Mesendoderm (in vitro differentiated cells): ENCODE results near the gene B3GLCT.
A peak's percentile ranks its signal among the peaks of the same experiment; 100 is the strongest.

Experiments used
- DNase-seq: peaks from one replicate; pipeline ENCODE4 v3.0.0; 2013
- H2AK5ac ChIP-seq: 2 replicates; pipeline ENCODE4 v1.6.1; 2013; ENCODE audit warnings: low read length, inconsistent platforms
- H2BK120ac ChIP-seq: 2 replicates; pipeline ENCODE4 v1.6.1; 2013; ENCODE audit warnings: low read depth, mild to moderate bottlenecking, low read length, moderate library complexity, mixed read lengths
- H2BK15ac ChIP-seq: replicated peaks from 2 replicates; pipeline ENCODE4 v1.6.1; 2013; ENCODE audit warnings: low read depth, mild to moderate bottlenecking, moderate library complexity
- H2BK5ac ChIP-seq: 2 replicates; pipeline ENCODE4 v1.6.1; 2013; ENCODE audit warnings: low read length, inconsistent platforms
- H3K18ac ChIP-seq: 2 replicates; pipeline ENCODE4 v1.6.1; 2013; ENCODE audit warnings: mild to moderate bottlenecking, low read length, mixed read lengths
- H3K23ac ChIP-seq: one replicate; pipeline ENCODE4 v1.6.1; 2013; ENCODE audit warnings: low read length
- H3K27ac ChIP-seq: 2 replicates; pipeline ENCODE4 v1.5.1; 2013; ENCODE audit warnings: low read depth, mild to moderate bottlenecking, inconsistent platforms, low read length, moderate library complexity
- H3K27me3 ChIP-seq: 2 replicates; pipeline ENCODE4 v1.6.1; 2013; ENCODE audit warnings: low read length, control low read depth, mild to moderate bottlenecking, inconsistent platforms; ENCODE audit not compliant: insufficient read depth, poor library complexity
- H3K36me3 ChIP-seq: 2 replicates; pipeline ENCODE4 v1.6.1; 2013; ENCODE audit warnings: low read length, inconsistent platforms; ENCODE audit not compliant: control insufficient read depth, insufficient read depth
- H3K4ac ChIP-seq: one replicate; pipeline ENCODE4 v1.6.1; 2013; ENCODE audit warnings: low read depth, mild to moderate bottlenecking, low read length, moderate library complexity
- H3K4me1 ChIP-seq: 2 replicates; pipeline ENCODE4 v1.6.1; 2013; ENCODE audit warnings: low read depth, low read length, inconsistent platforms; ENCODE audit not compliant: control insufficient read depth
- H3K4me2 ChIP-seq: 2 replicates; pipeline ENCODE4 v1.6.1; 2013; ENCODE audit warnings: low read length
- H3K4me3 ChIP-seq: 2 replicates; pipeline ENCODE4 v1.5.1; 2013; ENCODE audit warnings: mild to moderate bottlenecking, low read length
- H3K56ac ChIP-seq: one replicate; pipeline ENCODE4 v1.6.1; 2013; ENCODE audit warnings: low read length
- H3K79me1 ChIP-seq: 2 replicates; pipeline ENCODE4 v1.6.1; 2013; ENCODE audit warnings: low read length, inconsistent platforms
- H3K79me2 ChIP-seq: 2 replicates; pipeline ENCODE4 v1.6.1; 2013; ENCODE audit warnings: mild to moderate bottlenecking, low read length; ENCODE audit not compliant: control insufficient read depth, insufficient read depth
- H3K9ac ChIP-seq: 2 replicates; pipeline ENCODE4 v1.6.1; 2013; ENCODE audit warnings: low read length, inconsistent platforms
- H4K5ac ChIP-seq: one replicate; pipeline ENCODE4 v1.6.1; 2013; ENCODE audit warnings: low read length
- H4K8ac ChIP-seq: one replicate; pipeline ENCODE4 v1.6.1; 2013; ENCODE audit warnings: low read depth, mild to moderate bottlenecking, control low read depth, low read length, moderate library complexity
- WGBS: extraction: QIAGEN DNeasy Blood & Tissue Kit; methylation state at CpG from one replicate; pipeline ENCODE4 v1.1.7; 2013; ENCODE audit warnings: low lambda C conversion rate, missing lambda C conversion rate; ENCODE audit not compliant: insufficient coverage; ENCODE audit errors: extremely low coverage; 5-methylcytosine and 5-hydroxymethylcytosine counted together

B3GLCT gene

GRCh38 chr13:31351376-31351775, 151.6 kb downstream of the B3GLCT start:
- H4K8ac ChIP-seq, result no peak overlapping the region
- H3K79me2 ChIP-seq, result no peaks in the 10 kb centered on the region
- H3K79me1 ChIP-seq, result no peaks in the 10 kb centered on the region
- no peak overlapping the region for H4K5ac ChIP-seq
- no peak overlapping the region for H3K4ac ChIP-seq
- H2BK15ac ChIP-seq, result no peak overlapping the region
- no peaks in the 10 kb centered on the region for H3K4me1 ChIP-seq
- H3K4me2 ChIP-seq, result no peak overlapping the region
- H3K27ac ChIP-seq, result no peak overlapping the region
- no peak overlapping the region for H3K9ac ChIP-seq
- H2BK120ac ChIP-seq, result no peak overlapping the region
- H3K56ac ChIP-seq, result no peak overlapping the region
- no peaks in the 10 kb centered on the region for H3K36me3 ChIP-seq
- H2BK5ac ChIP-seq, result no peak overlapping the region
- H3K27me3 ChIP-seq, result no peaks in the 10 kb centered on the region
- H3K23ac ChIP-seq, result no peak overlapping the region
- H3K4me3 ChIP-seq, result no peak overlapping the region
- no peak overlapping the region for H2AK5ac ChIP-seq
- H3K18ac ChIP-seq, result no peak overlapping the region
- no peak for DNase-seq
- no CpG with 5 or more reads among the region's 2 CpGs for WGBS

DNA sequence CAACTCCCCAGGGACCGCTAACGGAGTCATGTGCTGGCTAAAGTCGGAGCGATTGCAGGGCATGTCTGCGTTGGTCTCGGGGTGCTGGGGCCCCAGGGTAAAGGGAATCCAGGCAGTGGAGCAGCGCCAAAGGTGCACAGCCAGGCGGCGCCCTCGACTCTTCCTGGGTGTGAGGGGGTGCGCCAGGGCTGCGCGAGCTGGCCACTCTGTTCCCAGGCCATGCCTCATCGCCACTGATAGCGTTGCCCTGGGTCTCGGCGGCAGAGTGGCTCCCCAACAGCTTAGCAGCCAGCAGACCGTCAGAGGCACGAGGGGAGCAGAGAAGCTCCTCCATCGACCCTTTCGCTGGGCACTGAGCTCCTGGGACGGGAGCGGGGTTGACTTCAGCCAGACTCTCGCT, 152.7 kb downstream of the B3GLCT start:
- Histone ChIP-seq H2BK5ac (no peak overlapping the region), H3K79me2 (no peaks in the 10 kb centered on the region), H3K23ac (no peak overlapping the region), H3K4me2 (no peak overlapping the region), H4K5ac (no peak overlapping the region), H3K27me3 (no peaks in the 10 kb centered on the region), H2BK15ac (no peak overlapping the region), H2AK5ac (no peak overlapping the region), H3K18ac (no peak overlapping the region), H3K79me1 (no peaks in the 10 kb centered on the region), H3K9ac (no peak overlapping the region), H3K36me3 (no peaks in the 10 kb centered on the region), H3K4ac (no peak overlapping the region), H4K8ac (no peak overlapping the region), H3K4me1 (no peaks in the 10 kb centered on the region), H2BK120ac (no peak overlapping the region), H3K27ac (no peak overlapping the region), H3K4me3 (no peak overlapping the region), H3K56ac (no peak overlapping the region)
- no CpG with 5 or more reads among the region's 24 CpGs for WGBS
- no peak for DNase-seq

DNA sequence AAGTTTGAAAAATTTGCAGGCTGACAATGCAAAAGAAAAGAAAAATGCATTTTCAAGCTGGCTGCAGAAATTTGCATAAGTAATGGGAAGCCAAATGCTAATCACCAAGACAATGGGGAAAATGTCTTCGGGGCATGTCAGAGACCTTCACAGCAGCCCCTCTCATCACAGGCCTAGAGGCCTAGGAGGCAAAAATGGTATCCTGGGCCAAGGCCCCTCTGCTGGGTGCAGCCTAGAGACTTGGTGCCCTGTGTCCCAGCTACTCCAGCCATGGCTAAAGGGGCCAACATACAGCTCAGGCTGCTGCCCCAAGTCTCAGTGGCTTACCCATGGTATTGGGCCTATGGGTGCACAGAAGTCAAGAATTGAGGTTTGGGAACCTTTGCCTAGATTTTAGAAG, 155.2 kb downstream of the B3GLCT start:
- no peaks in the 10 kb centered on the region for H3K36me3 ChIP-seq
- no peak overlapping the region for H2BK120ac ChIP-seq
- no peak overlapping the region for H3K4me3 ChIP-seq
- H3K56ac ChIP-seq, result no peak overlapping the region
- H3K27ac ChIP-seq, result no peak overlapping the region
- no peak overlapping the region for H4K5ac ChIP-seq
- no peak overlapping the region for H3K9ac ChIP-seq
- no CpG with 5 or more reads among the region's 1 CpG for WGBS
- no peak overlapping the region for H3K4me2 ChIP-seq
- no peak overlapping the region for H2BK15ac ChIP-seq
- no peak overlapping the region for H3K18ac ChIP-seq
- no peak overlapping the region for H2AK5ac ChIP-seq
- H3K4ac ChIP-seq, result no peak overlapping the region
- no peaks in the 10 kb centered on the region for H3K4me1 ChIP-seq
- H2BK5ac ChIP-seq, result no peak overlapping the region
- H3K27me3 ChIP-seq, result no peaks in the 10 kb centered on the region
- H3K79me2 ChIP-seq, result no peaks in the 10 kb centered on the region
- H3K23ac ChIP-seq, result no peak overlapping the region
- H3K79me1 ChIP-seq, result no peaks in the 10 kb centered on the region
- DNase-seq, result peak; percentile 5
- no peak overlapping the region for H4K8ac ChIP-seq

DNA sequence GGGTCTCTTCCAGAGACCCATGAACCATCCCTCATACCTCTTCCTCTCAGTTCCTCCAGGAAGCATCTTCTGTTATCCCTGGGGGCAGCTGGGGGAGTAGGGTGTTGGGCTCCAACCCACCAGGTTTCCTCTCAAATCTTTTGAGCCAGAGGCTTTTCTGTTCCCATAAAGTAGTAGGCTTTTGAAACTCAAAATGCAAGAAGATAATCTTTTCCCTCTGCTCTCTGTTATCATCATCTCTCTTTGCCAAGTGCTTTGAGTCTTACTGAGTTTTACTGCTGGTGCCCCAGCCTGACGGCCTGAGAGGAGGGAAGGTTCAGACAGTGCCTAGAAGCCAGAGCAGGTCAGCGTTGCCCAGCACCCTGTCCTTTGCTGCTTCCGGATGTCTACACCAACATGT, 157.2 kb downstream of the B3GLCT start:
- Histone ChIP-seq H3K4me3 (no peak overlapping the region), H2BK5ac (no peak overlapping the region), H4K5ac (no peak overlapping the region), H3K79me2 (no peaks in the 10 kb centered on the region), H4K8ac (no peak overlapping the region), H3K56ac (no peak overlapping the region), H3K23ac (no peak overlapping the region), H3K27ac (no peak overlapping the region), H3K36me3 (no peaks in the 10 kb centered on the region), H3K9ac (no peak overlapping the region), H3K18ac (no peak overlapping the region), H2BK15ac (no peak overlapping the region), H3K27me3 (no peaks in the 10 kb centered on the region), H3K4ac (no peak overlapping the region), H3K4me1 (no peaks in the 10 kb centered on the region), H3K79me1 (no peaks in the 10 kb centered on the region), H3K4me2 (no peak overlapping the region), H2BK120ac (no peak overlapping the region), H2AK5ac (no peak overlapping the region)
- WGBS, result no CpG with 5 or more reads among the region's 3 CpGs
- DNase-seq, result no peak

- Histone ChIP-seq H3K36me3 (no peaks in the 10 kb centered on the region), H3K18ac (no peak overlapping the region), H3K79me1 (no peaks in the 10 kb centered on the region), H3K27ac (no peak overlapping the region), H3K56ac (no peak overlapping the region), H2BK5ac (no peak overlapping the region), H3K27me3 (no peaks in the 10 kb centered on the region), H3K4me2 (no peak overlapping the region), H2AK5ac (no peak overlapping the region), H2BK15ac (no peak overlapping the region), H4K5ac (no peak overlapping the region), H3K23ac (no peak overlapping the region), H3K4me3 (no peak overlapping the region), H2BK120ac (no peak overlapping the region), H3K9ac (no peak overlapping the region), H3K4me1 (no peaks in the 10 kb centered on the region), H3K79me2 (no peaks in the 10 kb centered on the region), H3K4ac (no peak overlapping the region), H4K8ac (no peak overlapping the region)
- no CpG with 5 or more reads among the region's 2 CpGs for WGBS
- no peak for DNase-seq
Observed at GRCh38 chr13:31357581-31357980, 157.8 kb downstream of the B3GLCT start.

GRCh38 chr13:31361673-31362072, 161.9 kb downstream of the B3GLCT start:
- H3K36me3 ChIP-seq, result no peaks in the 10 kb centered on the region
- DNase-seq, result no peak
- H3K27ac ChIP-seq, result no peak overlapping the region
- H4K5ac ChIP-seq, result no peak overlapping the region
- no peaks in the 10 kb centered on the region for H3K27me3 ChIP-seq
- WGBS, result no CpG with 5 or more reads among the region's 1 CpG
- H2AK5ac ChIP-seq, result no peak overlapping the region
- H2BK15ac ChIP-seq, result no peak overlapping the region
- no peak overlapping the region for H3K4me3 ChIP-seq
- H3K79me2 ChIP-seq, result no peaks in the 10 kb centered on the region
- H2BK120ac ChIP-seq, result no peak overlapping the region
- H3K4me2 ChIP-seq, result no peak overlapping the region
- H3K23ac ChIP-seq, result no peak overlapping the region
- no peak overlapping the region for H3K9ac ChIP-seq
- H4K8ac ChIP-seq, result no peak overlapping the region
- no peak overlapping the region for H3K18ac ChIP-seq
- H2BK5ac ChIP-seq, result no peak overlapping the region
- no peak overlapping the region for H3K56ac ChIP-seq
- no peaks in the 10 kb centered on the region for H3K79me1 ChIP-seq
- no peak overlapping the region for H3K4ac ChIP-seq
- H3K4me1 ChIP-seq, result no peaks in the 10 kb centered on the region
